Measurements from ENCODE around the gene KRT79.

Gene KRT79

DNA sequence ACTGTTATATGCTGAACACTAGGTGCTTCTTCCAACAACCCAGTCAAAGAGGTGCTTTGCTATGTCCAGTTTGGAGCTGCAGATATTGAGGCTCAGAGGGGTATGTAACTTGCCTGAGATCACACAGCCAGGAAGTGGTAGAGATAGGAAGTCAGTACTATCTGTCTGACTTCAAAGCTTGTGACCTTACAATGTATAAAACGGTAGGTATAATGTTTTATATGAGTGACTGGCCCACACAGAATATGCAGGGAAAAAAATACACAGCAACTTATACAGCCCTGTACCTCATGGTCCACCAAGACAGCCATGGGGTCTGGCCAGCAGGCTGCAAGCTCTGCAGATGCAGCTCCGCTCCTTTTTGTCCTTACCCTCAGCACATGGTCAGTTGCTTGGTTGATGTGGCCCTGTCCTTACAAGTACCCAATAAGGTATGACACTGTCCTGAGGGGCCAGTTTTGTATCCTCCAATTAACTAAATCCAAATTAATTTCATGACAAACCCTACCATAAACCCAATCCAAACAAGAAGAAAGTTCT is 16.3 kb downstream of the KRT79 start:
- DNase-seq = no peak

- no peak for DNase-seq
These were observed 17.0 kb downstream of the KRT79 start for GRCh38 chr12:52817003-52817698.

DNA sequence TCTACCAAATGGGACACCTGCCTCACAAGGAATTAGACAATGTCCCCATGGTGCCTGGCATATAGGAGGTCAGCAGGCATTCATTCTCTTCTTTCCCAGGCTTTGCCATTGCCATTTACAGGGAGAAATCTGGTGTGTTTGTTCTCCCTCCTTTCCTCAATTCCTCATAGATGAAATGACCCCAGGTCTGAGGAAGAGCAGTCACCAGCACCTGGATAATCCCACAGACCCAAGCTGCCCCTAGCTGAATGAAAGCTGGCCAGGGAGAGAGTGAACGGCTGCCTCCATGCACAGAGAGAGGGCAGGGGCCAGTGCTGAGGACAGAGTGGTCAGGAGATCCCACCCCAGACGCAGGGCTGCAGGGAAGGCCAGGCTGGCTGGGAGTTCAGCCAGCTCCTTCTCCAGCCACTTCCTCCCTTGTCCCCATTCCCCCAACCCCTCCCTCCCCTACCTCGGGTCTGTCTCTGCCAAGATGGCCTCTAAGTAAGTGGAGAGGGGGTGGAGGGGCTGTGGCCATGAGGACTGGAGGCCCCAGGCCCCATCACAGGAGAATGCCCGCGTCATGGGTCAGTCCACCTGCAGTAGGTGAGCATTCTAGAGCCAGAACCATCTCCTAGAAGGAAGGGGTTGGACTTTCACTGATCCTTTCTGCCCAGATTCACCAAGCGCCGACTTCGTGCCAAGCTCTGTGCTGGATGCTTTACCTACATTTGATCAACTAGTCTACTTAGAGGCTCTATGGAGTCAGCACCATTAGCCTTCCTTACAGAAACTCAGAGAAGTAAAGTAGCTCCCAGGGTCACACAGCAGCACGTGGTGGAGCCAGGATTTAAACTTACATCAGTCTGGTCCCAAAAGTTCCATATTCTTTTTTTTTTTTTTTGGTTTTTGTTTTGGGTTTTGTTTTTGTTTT is 18.2 kb downstream of the KRT79 start:
- no peak for DNase-seq

- DNase-seq = no peak
These were observed 18.9 kb downstream of the KRT79 start for GRCh38 chr12:52815161-52815560.

GRCh38 chr12:52814710-52815155 is 19.4 kb downstream of the KRT79 start:
- no peak for DNase-seq

DNA sequence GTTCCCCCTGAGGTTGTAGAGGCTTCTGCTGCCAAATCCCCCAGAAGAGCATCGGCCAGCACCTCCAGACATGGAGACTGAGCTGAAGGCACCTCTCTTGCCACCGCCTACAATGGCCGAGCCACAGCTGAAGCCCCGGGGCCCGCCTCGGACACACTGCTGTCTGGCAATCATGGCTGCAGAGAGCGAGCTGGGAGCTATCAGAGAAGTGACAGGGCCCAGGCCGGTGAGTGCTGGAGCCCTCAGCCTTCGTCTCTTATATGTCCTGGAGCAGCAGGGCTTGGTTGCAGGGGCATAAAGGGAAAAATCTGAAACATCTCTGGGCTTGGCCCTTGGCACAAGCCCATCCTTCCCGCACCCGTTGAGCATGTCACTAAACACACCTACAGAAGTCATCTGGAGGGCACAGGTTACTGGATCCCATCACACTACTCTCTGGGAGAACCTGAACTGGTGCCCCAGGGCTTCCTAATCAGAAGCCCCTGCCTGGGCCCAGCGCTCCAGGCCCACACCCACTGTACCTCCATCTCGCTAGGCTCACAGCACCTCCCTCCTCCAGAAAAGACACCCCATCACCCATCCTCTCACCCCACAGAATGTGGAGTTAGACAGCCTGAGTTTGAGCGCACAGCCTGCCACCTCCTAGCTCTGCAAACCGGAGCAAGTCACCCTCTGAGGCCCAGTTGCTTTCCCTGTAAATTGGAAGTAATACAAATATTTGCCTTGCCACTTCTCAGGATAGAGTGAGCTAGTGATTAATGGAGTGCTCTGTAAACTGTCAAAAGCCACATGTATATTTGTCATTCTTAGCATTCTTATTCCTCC is 20.0 kb downstream of the KRT79 start, which contains the start of gene KRT4:
Gene KRT4, minus strand, starts transcription at position 232 of the 825 bp plus-strand sequence. Its CDS starts 58 bp downstream, at position 174.
- no peak for DNase-seq

DNA sequence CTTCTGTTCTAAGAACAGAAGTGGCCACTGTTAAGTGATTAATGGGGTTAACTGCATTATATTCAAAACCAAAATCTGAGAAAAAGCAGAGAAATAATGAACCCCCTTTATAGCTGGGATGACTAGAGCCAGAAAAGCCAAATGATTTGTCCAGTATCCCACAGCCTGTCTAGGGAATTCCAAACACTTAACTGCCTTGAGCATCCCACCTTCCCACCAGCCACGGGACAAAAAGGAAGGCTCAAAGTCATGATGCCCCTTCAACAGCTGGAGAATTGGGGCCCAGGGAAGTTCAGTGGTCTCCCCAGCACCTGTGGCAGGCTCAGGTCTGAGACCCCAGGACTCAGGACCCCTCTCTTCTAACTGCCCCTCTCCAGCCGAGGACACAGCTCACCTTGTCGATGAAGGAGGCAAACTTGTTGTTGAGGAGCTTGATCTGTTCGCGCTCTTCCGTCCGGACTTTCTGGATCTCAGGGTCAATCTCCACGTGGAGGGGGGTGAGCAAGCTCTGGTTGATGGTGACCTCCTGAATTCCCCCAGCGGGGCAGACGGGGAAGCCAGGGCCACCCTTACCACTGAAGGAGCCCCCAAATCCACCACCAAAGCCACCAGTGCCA is 20.8 kb downstream of the KRT79 start:
- no peak for DNase-seq

DNA sequence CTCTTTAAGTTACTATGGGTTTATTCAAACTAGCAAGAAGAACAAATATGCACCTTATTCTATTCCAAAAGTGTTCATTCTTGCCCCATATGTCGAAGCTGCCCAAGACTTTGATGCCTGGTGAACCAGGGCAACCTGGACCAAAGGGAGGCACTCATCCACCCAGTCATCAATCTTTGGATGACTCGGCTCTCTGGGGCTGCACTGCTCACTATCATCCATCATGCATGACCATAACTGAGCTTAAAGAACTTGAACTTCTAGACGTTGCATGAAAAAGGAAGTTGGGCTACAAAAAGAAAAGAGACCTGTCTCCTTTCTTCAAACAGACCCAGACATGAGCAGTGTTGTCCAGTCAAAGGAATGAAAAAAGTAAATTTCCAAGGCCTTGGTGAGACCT is 21.4 kb downstream of the KRT79 start:
- DNase-seq = no peak

DNA sequence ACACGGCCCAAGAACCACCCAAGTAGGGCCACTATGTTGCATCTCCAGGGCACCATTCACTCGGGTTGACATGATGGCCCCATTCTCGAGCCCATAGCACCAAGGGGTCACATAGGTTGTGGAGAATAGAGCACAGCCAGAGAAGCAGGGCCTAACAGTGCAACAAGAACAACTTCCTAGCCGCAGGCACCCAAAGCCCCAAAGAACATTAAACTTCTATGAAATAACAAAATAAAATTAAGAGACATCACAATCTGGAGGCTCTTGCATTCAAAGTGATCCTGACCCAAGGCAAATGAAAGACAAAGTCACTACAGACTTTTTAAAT is 22.1 kb downstream of the KRT79 start:
- no peak for DNase-seq

- no peak for DNase-seq
These were observed 22.7 kb downstream of the KRT79 start for GRCh38 chr12:52811191-52812072.

GRCh38 chr12:52810554-52810953 is 23.6 kb downstream of the KRT79 start:
- no peak for DNase-seq

DNA sequence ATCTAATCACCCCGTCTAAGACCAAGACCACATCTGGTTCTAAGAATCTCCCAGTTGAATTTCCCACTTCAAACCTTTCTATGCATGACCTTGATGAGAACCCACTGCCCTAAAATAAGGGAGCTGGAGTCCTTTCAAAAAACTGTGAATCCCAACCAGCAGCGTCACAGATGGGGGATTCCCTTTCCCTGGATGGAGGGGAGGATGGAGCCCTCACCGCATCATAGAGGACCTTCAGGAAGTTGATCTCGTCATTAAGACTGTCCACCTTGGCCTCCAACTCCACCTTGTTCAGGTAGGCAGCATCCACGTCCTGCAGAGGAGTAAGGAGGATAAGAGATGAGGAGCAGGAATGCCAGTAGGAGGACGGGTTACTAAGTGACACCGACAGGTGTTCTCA is 24.9 kb downstream of the KRT79 start:
- DNase-seq = no peak

DNA sequence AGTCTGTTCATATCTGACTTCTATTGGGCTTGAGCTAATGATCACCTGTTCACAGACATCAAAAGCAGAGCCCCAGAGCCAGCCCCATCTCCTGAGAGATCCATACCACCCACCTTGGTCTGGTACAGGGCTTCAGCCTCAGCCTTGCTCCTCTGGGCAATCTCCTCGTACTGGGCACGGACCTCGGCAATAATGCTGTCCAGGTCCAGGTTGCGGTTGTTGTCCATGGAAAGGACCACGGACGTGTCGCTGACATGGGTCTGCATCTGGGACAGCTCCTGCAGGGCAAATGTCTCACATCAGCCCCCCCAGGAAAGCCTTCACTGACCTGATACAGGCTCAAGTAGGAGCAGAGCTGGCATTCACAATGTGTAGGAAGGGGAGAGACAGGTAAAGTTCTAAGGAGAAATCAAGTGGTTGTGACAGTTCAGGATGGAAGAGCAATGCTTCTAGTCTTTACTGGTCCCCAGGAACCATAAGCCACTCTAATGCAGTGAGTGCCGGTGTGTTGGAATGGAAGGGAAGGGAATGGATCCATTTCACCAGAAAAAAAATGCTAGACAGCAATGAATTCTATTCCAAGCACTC is 25.4 kb downstream of the KRT79 start:
- DNase-seq = no peak

DNA sequence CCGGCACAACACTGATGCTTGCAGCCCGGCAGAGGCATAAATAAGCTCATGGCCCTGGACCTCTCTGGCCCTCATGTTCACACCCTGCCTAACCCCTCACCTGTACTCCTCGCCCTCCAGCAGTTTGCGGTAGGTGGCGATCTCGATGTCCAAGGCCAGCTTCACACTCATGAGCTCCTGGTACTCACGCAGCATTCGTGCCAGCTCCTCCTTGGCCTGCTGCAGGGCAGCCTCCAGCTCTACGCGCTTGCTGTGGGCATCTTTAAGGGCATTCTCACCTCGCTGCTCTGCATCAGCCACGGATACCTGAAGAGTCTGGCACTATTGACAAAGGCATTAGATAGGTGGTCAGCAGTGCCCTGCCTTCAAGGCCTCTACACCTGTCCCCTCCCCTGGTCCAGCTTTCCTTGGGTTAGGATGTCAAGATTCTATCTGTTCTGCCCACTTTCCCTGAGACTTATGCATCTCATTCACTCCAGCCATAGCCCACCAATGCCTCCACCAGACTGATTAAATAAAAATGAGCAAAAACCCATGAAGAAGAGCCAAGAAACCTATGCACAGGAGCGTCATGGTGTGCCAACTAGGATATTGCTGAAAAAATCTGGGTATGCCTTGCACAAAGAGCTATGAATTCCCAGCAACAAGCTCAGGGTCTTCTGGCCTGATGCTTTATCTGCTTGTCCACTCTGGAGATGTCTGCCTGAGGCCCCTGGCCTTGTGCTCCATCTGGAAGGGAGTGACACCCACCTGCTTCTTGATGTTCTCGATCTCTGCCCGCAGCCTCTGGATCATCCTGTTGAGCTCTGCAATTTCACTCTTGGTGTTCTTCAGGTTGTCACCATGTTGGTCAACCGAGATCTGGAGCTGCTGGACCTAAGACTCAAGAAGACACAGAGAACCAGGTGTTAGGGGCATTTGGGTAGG is 26.3 kb downstream of the KRT79 start:
- no peak for DNase-seq

DNA sequence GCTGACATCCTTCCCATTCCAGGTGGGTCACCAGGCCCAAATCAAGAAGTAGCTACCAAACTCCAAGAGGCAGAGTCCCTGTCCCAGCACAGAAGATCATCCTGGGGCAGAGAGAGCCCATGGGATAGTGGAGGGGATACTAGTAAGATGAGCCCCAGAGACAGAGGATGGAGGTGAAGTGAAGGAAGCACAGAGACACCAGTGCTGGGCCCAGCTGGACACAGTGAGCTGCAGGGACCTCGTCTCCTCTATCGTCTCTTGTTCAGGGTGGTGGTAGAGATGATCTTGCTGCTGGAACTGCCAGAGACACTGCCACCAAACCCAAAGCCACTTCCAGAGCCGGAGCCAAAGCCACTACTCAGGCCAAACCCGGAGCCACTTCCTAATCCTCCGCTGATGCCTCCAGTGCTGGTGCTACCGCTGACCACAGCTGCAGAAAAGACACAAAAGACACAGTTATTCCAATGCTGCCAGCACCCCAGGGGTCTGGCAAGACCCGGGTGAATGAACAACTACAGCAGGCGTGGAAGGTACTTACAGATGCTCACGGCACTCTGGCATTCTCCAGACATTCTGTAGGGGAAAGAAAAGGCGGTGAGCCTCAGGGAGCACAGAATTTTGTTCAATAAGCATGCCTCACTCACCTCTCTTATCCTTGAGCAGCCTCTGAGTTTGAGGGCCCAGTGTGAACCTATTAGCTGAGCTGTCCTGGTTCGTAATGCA is 27.1 kb downstream of the KRT79 start:
- no peak for DNase-seq

DNA sequence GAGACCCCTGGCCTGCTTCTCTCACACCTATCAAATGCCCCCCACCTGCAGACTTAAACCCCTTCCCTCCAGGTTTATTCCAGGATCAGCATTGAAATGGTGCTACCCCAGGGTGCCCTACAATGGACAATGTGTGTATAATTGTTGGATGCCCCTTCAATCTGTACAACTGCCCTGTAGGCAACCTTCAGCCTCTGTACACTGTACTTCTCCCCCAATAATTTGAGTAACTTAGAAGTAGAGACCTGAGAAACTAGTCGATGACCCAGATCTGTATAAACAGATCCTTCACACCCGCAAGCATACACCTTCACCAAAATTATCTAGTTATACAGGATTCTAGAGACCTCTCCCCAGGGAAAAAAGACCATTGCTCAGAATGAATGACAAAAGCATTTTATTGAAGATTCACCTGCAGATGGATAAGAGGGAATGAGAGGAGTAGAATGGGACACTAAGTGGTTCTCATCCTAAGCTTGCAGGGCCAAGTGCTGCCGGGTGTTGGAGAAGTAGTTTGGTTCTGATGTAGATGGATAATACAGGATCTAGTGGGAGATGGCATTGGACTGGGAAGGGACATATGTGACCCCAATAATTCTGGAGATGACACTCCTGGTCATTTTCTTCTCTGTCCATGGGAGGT is 27.8 kb downstream of the KRT79 start:
- no peak for DNase-seq

- DNase-seq = no peak
These were observed 28.4 kb downstream of the KRT79 start for GRCh38 chr12:52805739-52806138.

GRCh38 chr12:52805000-52805399 is 29.1 kb downstream of the KRT79 start:
- no peak for DNase-seq

DNA sequence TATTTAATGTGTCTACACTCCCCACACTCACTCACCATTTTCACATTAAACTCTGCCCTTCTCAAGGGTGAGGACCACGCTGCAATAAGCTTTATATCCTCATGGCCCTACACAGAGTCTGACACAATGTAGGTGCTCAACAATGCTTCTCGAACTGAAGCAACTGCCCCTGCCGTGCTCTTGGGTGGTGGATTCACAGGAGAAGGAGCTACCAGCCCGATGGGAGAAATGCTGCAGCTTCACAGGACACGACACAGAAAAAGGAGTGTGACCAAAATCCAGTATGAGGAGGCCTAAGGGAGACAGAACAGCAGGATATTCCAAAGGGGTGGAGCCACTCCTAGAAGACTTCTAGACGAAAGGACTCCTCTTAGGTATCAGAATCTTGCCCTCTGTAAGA is 31.7 kb downstream of the KRT79 start:
- no peak for DNase-seq
